ENCODE results near the gene ZNF473. TPM values are rescaled to one million over a fixed set of nuclear protein-coding genes. Genes with fewer than 3 reads are reported as not detected.

Gene ZNF473
- total RNA-seq, 1 donor from 2014 or later = 3.4 TPM

- DNase-seq (ENCODE audit: low spot score in 2 of 2) = peak; percentile 46 to 90
- Histone ChIP-seq H3K4me3 (peak overlapping the region in 1 of 2 donors; percentile 50), H3K9me3 (no peaks in the 10 kb centered on the region), H3K4me1 (peaks cover 22 to 24% of the 10 kb centered on the region in 2 donors), H3K36me3 (peaks cover 57 to 68% of the 10 kb centered on the region in 2 donors), H3K27me3 (no peaks in the 10 kb centered on the region), H3K27ac (peak overlapping the region; percentile 89 to 95)
- no peak for TF ChIP-seq CTCF (IDR thresholded peaks at IDR 0.05)
- intact Hi-C loops (cut with DNase I) = loop anchor here (1.0 to 2.0 kb wide), 2 partner anchors 17 to 21 kb away; partner anchors contain the start of gene VRK3
Measured at GRCh38 chr19:50003810-50004419, 21.9 kb upstream of the ZNF473 start.

- Histone ChIP-seq H3K4me1 (peaks cover 22 to 24% of the 10 kb centered on the region in 2 donors), H3K9me3 (no peaks in the 10 kb centered on the region), H3K36me3 (peaks cover 49 to 59% of the 10 kb centered on the region in 2 donors), H3K27ac (peak overlapping the region; percentile 89 to 95), H3K4me3 (no peak overlapping the region), H3K27me3 (no peaks in the 10 kb centered on the region)
- intact Hi-C loops (cut with DNase I) = loop anchor here (2.0 kb wide), 1 partner anchor 19 kb away; no protein-coding TSS in a partner anchor
- TF ChIP-seq CTCF (IDR thresholded peaks at IDR 0.05) = no peak
- DNase-seq (ENCODE audit: low spot score in 2 of 2) = no peak
Measured at GRCh38 chr19:50005428-50005827, 20.4 kb upstream of the ZNF473 start.

- peaks cover 36 to 45% of the 10 kb centered on the region in 2 donors for H3K36me3 ChIP-seq
- intact Hi-C loops (cut with DNase I) = no loop called here
Measured at GRCh38 chr19:50007170-50007569, 18.6 kb upstream of the ZNF473 start.

GRCh38 chr19:50007947-50008346 is 17.9 kb upstream of the ZNF473 start:
- TF ChIP-seq CTCF (IDR thresholded peaks at IDR 0.05) = no peak
- no peaks in the 10 kb centered on the region for H3K27me3 ChIP-seq
- no peak for DNase-seq (ENCODE audit: low spot score in 2 of 2)
- H3K4me3 ChIP-seq = no peak overlapping the region
- intact Hi-C loops (cut with DNase I) = no loop called here
- H3K27ac ChIP-seq = no peak overlapping the region
- peaks cover 12 to 14% of the 10 kb centered on the region in 2 donors for H3K4me1 ChIP-seq
- H3K36me3 ChIP-seq = peaks cover 40 to 49% of the 10 kb centered on the region in 2 donors
- no peaks in the 10 kb centered on the region for H3K9me3 ChIP-seq

More at GRCh38 chr19:50007170-50007569, 18.6 kb upstream of the ZNF473 start:
- Histone ChIP-seq H3K27me3 (no peaks in the 10 kb centered on the region), H3K4me3 (no peak overlapping the region), H3K4me1 (peaks cover 20 to 22% of the 10 kb centered on the region in 2 donors), H3K9me3 (no peaks in the 10 kb centered on the region), H3K27ac (no peak overlapping the region)
- no peak for TF ChIP-seq CTCF (IDR thresholded peaks at IDR 0.05)
- no peak for DNase-seq (ENCODE audit: low spot score in 2 of 2)

GRCh38 chr19:50008532-50008931 is 17.3 kb upstream of the ZNF473 start:
- Histone ChIP-seq H3K4me1 (peaks cover 7 to 8% of the 10 kb centered on the region in 2 donors), H3K27ac (no peak overlapping the region), H3K36me3 (peaks cover 46 to 55% of the 10 kb centered on the region in 2 donors), H3K27me3 (no peaks in the 10 kb centered on the region), H3K9me3 (no peaks in the 10 kb centered on the region), H3K4me3 (no peak overlapping the region)
- no peak for DNase-seq (ENCODE audit: low spot score in 2 of 2)
- intact Hi-C loops (cut with DNase I) = no loop called here
- no peak for TF ChIP-seq CTCF (IDR thresholded peaks at IDR 0.05)

Data from ascending aorta (tissue), 2 donors.